Stimulated activated CD8-positive, alpha-beta memory T cell treated with anti-CD3 and anti-CD28 coated beads, Interleukin-4, amount 100 ng/mL, for 1 hour (primary cell): ENCODE measurements around the gene TCFL5.
"Not testable (repeated sequence)": the region's sequence is repeated elsewhere in the genome, so short reads cannot be mapped to it uniquely, and the experiment has no call there.

Source experiments
- DNase-seq, 2 donors: peaks; one replicate each; pipeline ENCODE4 v3.0.0-alpha.2; 2020; ENCODE audit warnings: low read depth in 2 of 2, low spot score in 1 of 2

The TCFL5 gene

DNA sequence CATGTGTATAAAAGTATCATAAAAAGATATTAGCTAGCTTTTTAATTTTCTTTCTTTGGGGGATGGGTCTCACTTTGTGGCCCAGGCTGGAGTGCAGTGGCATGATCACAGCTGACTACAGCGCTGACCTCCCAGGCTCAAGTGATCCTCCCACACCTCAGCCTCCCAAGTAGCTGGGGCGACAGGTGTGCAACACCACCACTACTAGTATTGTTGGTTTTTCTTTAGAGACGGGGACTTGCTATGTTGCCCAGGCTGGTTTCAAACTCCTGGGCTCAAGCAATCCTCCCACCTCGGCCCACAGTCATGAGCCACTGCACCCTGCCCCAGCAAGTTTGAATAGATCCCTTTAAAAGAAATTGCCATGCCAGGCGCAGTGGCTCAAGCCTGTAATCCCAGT lies 6.5 kb downstream of the TCFL5 start:
- DNase-seq: no peak

DNA sequence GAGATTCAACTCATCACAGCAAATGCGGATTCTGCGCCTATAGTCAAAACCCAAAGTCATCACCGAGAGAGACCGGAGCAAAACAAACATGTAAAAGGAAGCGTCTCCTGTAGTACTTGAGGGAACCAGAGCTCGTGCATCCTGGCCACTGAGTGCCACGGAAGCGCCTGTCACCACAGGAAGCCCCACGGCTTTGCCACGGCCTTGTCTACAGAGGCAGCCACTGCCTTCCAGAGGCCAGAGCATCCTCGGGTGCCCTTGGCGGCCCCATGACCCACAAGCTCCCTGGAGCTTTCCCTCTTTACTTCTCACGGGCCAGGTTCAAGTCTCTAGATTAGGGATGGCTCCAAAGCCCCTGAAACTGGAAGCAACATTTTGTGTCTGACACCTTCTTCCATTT lies 7.5 kb downstream of the TCFL5 start:
- no peak for DNase-seq

GRCh38 chr20:62853304-62853703 lies 8.3 kb downstream of the TCFL5 start:
- not testable (repeated sequence) for DNase-seq

DNA sequence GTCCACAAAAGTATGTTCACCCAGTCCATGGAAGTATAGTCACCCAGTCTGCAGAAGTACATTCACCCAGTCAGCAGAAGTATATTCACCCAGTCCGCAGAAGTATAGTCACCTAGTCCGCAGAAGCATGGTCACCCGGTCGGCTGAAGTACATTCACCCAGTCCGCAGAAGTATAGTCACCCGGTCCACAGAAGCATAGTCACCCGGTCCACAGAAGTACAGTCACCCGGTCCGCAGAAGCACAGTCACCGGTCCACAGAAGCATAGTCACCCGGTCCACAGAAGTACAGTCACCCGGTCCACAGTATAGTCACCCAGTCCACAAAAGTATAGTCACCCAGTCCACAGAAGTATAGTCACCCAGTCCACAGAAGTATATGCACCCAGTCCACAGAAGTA lies 8.8 kb downstream of the TCFL5 start:
- DNase-seq: no peak

DNA sequence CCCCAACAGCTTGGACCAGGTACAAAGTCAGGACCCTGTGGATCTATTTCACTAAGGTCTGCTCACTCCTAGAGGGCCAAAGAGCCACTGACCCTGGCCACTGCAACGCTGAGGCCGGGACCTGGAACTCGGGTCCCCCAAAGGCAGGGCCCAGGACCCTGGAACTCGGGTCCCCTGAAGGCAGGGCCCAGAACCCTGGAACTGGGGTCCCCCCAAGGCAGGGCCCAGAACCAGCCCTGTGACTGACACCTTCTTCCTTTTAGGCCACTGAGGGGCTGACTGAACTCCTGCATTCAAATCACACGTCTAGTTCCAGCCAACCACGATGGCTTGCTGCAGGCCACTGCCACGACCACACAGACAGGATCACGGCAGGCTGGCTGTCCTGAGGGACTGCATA lies 9.4 kb downstream of the TCFL5 start:
- DNase-seq: no peak

DNA sequence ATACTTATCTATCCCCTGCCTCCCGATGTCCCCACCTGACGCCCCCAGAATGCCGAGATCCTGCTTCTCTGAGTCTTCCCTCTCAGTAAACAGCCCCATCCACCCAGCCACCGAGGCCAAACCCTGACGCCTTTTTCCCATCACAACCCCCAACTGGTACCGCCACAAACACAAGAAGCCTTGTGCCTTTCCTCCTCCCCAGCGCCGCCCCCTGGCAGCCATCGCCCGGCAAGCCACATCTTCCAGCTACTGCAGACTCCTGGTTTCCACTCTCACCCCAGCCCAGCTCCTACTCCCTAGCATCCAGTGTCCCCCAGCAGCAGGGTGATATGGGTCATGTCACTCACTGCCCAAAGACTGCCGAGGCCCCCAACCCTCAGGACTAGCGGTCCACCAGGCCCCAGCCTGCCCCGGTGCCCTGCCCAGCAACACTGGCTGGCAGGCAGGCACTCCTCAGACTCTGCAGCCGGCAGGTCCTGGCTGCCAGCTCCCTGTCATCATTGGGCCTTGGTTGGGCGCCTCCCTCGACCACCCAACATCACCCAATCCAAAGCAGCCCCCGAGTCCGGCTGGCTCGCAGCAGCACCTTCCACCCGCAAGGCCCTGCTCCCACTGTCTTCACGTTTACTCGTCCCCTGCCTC lies 11.2 kb downstream of the TCFL5 start:
- no peak for DNase-seq

- no peak for DNase-seq
These were observed 12.2 kb downstream of the TCFL5 start for GRCh38 chr20:62849431-62849830.

- not testable (repeated sequence) for DNase-seq
These were observed 12.7 kb downstream of the TCFL5 start for GRCh38 chr20:62848917-62849316.

- no peak for DNase-seq
These were observed 15.3 kb downstream of the TCFL5 start for GRCh38 chr20:62846166-62846890.

DNA sequence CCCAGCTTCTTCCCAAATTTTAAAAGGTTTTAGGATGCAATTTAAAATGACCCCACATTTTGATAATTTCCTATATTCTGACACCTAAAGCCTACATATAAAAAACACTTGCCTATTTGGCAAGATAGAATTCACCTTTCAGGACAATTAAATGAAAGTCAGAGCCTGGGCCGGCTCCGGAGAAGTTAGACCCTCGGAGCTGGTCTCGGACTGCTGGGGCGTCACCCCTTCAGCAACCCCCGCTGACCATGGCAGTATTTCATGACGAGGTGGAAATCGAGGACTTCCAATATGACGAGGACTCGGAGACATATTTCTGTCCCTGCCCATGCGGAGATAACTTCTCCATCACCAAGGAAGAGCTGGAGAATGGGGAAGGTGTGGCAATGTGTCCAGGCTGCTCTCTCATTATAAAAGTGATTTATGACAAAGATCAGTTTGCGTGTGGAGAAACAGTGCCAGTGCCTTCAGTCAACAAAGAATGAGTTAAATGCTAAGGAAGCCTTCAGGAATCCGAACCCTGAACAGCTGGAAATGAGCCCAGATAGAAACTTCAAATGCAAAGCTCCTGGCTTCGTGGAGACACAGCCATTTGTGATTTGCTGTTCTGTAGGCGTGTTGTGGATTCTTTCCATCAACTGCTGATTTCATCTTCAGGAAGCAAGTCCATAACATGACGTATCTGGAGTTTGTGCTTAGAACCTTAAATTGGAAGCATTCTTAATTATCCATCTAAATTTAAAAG lies 16.0 kb downstream of the TCFL5 start:
- no peak for DNase-seq

GRCh38 chr20:62844182-62844581 lies 17.4 kb downstream of the TCFL5 start:
- no peak for DNase-seq

GRCh38 chr20:62843656-62844055 lies 18.0 kb downstream of the TCFL5 start:
- no peak for DNase-seq

- DNase-seq: no peak
These were observed 19.9 kb downstream of the TCFL5 start for GRCh38 chr20:62841705-62842212.

DNA sequence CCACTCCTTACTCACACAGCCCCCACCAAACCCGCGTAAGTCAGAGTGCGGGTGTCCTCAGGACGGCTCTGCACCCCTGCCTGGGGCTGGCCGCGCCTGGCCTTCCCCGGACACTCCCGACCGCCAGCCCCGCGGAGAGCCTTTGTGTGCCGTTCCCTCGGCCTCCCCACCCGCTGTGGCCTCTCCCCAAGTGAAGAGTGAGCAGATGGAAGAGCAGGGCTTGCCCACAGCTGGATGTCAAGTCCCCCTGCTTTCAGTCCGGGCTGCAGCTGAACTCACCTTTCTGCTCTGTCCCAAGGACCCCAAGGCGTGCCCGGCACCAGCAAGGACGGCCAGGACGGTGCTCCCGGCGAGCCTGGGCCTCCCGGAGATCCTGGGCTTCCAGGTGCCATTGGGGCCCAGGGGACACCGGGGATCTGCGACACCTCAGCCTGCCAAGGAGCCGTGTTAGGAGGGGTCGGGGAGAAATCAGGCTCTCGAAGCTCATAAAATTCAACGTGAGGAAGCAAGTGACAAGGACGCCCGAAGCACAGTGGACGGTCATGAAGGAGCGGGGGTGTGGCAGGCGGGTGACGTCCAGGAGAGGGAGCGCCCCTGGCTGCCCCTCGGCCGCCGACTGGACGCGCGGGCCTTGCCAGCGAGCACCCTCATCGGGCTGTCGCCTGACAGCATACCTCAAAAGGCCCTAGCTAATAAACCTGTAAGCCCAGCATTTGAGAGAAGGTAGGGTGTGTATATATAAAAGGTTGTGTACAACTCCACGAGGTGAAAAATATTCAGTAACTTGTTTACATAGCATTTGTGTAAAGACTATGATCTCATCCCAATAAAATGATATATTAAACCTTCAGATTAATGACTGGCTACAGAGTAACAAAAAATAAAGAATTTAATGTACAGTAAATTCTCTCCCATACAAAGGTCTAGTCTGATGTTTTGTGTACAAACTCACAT lies 21.1 kb downstream of the TCFL5 start:
- no peak for DNase-seq

- no peak for DNase-seq
These were observed 21.8 kb downstream of the TCFL5 start for GRCh38 chr20:62839816-62840215.

DNA sequence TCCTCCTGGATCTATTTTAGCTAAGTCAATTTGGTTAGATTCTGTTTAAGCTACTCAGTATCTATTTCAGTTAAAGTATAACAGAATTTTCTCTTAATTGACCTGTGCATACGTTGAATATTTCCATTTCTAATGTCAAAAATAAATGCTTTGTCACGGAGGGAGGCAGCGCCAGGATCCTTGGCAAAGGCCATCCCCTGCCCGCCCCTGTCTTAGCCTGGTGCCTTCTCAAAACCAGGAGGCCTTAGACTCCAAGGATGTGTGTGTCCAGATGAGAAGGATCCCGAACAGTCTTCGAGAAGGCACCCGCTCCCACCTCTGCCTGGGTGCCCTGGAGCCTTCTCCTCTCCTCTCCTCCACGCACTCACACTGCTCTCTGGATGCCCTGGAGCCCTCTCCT lies 22.4 kb downstream of the TCFL5 start:
- no peak for DNase-seq

DNA sequence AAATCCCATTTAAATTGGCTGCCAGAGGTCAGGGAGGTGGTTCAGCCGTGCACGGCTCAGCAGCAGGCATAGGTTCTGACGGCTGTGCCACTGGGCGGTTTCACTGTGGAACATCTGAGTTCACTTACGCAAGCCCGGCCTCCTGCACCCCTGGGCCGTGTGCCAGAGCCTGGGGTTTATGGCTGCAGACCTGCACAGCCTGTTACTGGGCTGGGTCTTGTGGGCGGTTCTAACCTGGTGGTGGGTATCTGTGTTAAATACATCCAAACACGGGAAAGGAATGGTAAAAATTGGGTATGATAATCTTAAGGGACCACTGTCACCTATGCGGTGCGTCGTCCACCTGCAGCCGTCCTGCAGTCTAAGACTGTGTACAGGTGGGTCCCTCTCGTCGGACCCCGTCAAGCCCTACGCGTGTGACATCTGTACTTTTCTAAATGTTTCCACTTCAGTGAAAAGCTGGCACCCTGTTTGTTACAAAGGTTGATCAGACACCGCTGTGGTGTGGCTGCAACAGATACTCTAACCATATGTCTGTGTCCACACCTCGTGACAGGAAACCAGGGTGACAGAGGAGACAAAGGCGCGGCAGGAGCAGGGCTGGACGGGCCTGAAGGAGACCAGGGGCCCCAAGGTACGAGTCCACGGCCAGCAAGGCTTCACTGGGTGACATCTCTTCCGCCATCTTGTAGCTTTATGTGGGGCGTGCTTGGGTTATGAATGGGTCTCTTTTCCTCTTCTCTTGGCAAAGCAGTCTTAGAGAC lies 23.3 kb downstream of the TCFL5 start:
- DNase-seq: no peak

- no peak for DNase-seq
These were observed 23.9 kb downstream of the TCFL5 start for GRCh38 chr20:62837790-62838127.

- DNase-seq: no peak
These were observed 24.6 kb downstream of the TCFL5 start for GRCh38 chr20:62836967-62837490.
